GM10266 (cell line): ENCODE measurements around the gene PNN.
"Not testable (repeated sequence)": the region's sequence is repeated elsewhere in the genome, so short reads cannot be mapped to it uniquely, and the experiment has no call there.

ENCODE experiments used
- DNase-seq: peaks from one replicate; pipeline ENCODE4 v3.0.0; 2012; ENCODE audit errors: extremely low spot score
- CTCF ChIP-seq: IDR thresholded peaks from 2 replicates; pipeline ENCODE4 v1.5.1; 2012; ENCODE audit warnings: mild to moderate bottlenecking, low read depth; ENCODE audit not compliant: control insufficient read depth, insufficient read depth; ENCODE audit errors: missing control alignments

Gene PNN

GRCh38 chr14:39157491-39157890 lies 17.6 kb upstream of the PNN start:
- TF ChIP-seq CTCF, result no peak
- DNase-seq, result no peak

GRCh38 chr14:39158222-39158858 lies 16.7 kb upstream of the PNN start:
- DNase-seq, result no peak
- no peak for TF ChIP-seq CTCF

- no peak for TF ChIP-seq CTCF
- no peak for DNase-seq
Observed at GRCh38 chr14:39160494-39160893, 14.6 kb upstream of the PNN start.

- DNase-seq, result not testable (repeated sequence)
Observed at GRCh38 chr14:39167797-39168320, 7.2 kb upstream of the PNN start.

GRCh38 chr14:39168591-39168990 lies 6.5 kb upstream of the PNN start:
- TF ChIP-seq CTCF, result no peak
- DNase-seq, result no peak

GRCh38 chr14:39169541-39169900 lies 5.5 kb upstream of the PNN start:
- DNase-seq, result no peak
- TF ChIP-seq CTCF, result no peak

- DNase-seq, result no peak
- TF ChIP-seq CTCF, result no peak
Observed at GRCh38 chr14:39173198-39173597, 1.9 kb upstream of the PNN start.
